Progenitor cell of endocrine pancreas (in vitro differentiated cells): ENCODE measurements around the gene PCCA. TPM values are rescaled to one million over a fixed set of nuclear protein-coding genes. Genes with fewer than 3 reads are reported as not detected.

Source experiments
- DNase-seq: peaks from one replicate; pipeline ENCODE4 v3.0.0; 2021; ENCODE audit warnings: low spot score; ENCODE audit not compliant: unreplicated experiment
- H3K27ac Mint-ChIP-seq: 2 replicates; pipeline ENCODE4 v1.8.0; 2021; ENCODE audit warnings: mild to moderate bottlenecking, moderate library complexity, mixed read lengths
- H3K27me3 Mint-ChIP-seq: 2 replicates; pipeline ENCODE4 v1.8.0; 2021; ENCODE audit warnings: mixed read lengths
- H3K36me3 Mint-ChIP-seq: 2 replicates; pipeline ENCODE4 v1.8.0; 2022; ENCODE audit warnings: mixed read lengths; ENCODE audit not compliant: insufficient read depth
- H3K4me1 Mint-ChIP-seq: 2 replicates; pipeline ENCODE4 v1.8.0; 2021; ENCODE audit warnings: low read depth, mixed read lengths
- H3K4me3 Mint-ChIP-seq: 2 replicates; pipeline ENCODE4 v1.8.0; 2021; ENCODE audit warnings: low read depth, mild to moderate bottlenecking, moderate library complexity, mixed read lengths
- H3K9me3 Mint-ChIP-seq: 2 replicates; pipeline ENCODE4 v1.8.0; 2021; ENCODE audit warnings: low read depth, mixed read lengths
- total RNA-seq: library from RNA; stranded (reverse); gene quantifications from 2 replicates; pipeline ENCODE4 v1.2.1, GENCODE V29; 2021
- TF ChIP-seq, protein P1 (sequence below): fragments of 200-600 bp; sonication (generic); IDR thresholded peaks from one replicate; pipeline ENCODE4 v1.5.0; 2021; ENCODE audit warnings: antibody characterized with exemption, mild to moderate bottlenecking; ENCODE audit not compliant: unreplicated experiment

Gene PCCA
- total RNA-seq, 1 donor from 2014 or later = 48.1 TPM

DNA sequence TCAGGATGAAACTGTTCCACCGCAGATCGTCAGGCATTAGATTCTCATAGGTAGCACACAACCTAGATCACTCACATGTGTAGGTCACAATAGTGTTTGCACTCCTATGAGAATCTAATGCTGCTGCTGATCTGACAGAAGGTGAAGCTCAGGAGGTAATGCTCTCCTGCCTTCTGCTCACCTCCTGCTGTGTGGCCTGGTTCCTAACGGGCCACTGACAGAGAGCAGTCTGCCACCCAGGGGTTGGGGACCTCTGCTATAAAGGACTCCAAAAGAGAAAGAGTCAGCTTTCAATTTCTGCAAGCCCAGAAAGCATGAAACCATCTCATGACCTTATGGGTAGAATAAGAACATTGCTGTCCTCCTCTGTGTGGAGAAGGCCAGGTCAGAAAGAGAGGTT is 43.5 kb upstream of the PCCA start:
- DNase-seq = no peak
- H3K4me3 Mint-ChIP-seq = no peak overlapping the region
- no peaks in the 10 kb centered on the region for H3K4me1 Mint-ChIP-seq
- no peak overlapping the region for H3K27ac Mint-ChIP-seq
- no peaks in the 10 kb centered on the region for H3K36me3 Mint-ChIP-seq
- H3K9me3 Mint-ChIP-seq = no peaks in the 10 kb centered on the region
- no peaks in the 10 kb centered on the region for H3K27me3 Mint-ChIP-seq
- TF ChIP-seq, protein P1, sequence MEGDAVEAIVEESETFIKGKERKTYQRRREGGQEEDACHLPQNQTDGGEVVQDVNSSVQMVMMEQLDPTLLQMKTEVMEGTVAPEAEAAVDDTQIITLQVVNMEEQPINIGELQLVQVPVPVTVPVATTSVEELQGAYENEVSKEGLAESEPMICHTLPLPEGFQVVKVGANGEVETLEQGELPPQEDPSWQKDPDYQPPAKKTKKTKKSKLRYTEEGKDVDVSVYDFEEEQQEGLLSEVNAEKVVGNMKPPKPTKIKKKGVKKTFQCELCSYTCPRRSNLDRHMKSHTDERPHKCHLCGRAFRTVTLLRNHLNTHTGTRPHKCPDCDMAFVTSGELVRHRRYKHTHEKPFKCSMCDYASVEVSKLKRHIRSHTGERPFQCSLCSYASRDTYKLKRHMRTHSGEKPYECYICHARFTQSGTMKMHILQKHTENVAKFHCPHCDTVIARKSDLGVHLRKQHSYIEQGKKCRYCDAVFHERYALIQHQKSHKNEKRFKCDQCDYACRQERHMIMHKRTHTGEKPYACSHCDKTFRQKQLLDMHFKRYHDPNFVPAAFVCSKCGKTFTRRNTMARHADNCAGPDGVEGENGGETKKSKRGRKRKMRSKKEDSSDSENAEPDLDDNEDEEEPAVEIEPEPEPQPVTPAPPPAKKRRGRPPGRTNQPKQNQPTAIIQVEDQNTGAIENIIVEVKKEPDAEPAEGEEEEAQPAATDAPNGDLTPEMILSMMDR = no peak

- no peaks in the 10 kb centered on the region for H3K27me3 Mint-ChIP-seq
- H3K9me3 Mint-ChIP-seq = no peaks in the 10 kb centered on the region
- TF ChIP-seq, protein P1 = no peak
- H3K27ac Mint-ChIP-seq = no peak overlapping the region
- no peaks in the 10 kb centered on the region for H3K4me1 Mint-ChIP-seq
- no peak overlapping the region for H3K4me3 Mint-ChIP-seq
- DNase-seq = no peak
- no peaks in the 10 kb centered on the region for H3K36me3 Mint-ChIP-seq
These were observed 37.8 kb upstream of the PCCA start for GRCh38 chr13:100051070-100051469.

DNA sequence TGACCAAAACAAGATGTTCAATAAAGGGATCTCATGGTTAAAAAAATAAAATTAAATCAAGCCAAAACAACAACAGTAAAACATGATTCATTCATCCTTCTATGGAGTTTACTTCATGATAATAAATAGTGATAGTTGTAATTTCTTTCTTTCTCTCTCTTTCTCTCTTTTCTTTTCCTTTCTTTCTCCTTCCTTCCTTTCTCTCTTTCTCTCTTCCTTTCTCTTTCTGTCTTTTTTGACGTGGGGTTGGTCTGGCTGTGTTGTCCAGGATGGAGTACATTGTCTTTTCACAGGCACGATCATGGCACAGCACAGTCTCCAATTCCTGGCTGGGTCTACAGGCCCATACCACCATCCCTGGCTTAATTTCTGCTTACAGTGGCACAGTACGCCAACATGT is 29.1 kb upstream of the PCCA start:
- Mint-ChIP-seq H3K27ac (no peak overlapping the region), H3K36me3 (peaks cover 2% of the 10 kb centered on the region), H3K4me3 (no peak overlapping the region), H3K27me3 (peaks cover 2% of the 10 kb centered on the region), H3K4me1 (no peaks in the 10 kb centered on the region), H3K9me3 (peaks cover 13% of the 10 kb centered on the region)
- TF ChIP-seq, protein P1 = no peak
- DNase-seq = no peak

DNA sequence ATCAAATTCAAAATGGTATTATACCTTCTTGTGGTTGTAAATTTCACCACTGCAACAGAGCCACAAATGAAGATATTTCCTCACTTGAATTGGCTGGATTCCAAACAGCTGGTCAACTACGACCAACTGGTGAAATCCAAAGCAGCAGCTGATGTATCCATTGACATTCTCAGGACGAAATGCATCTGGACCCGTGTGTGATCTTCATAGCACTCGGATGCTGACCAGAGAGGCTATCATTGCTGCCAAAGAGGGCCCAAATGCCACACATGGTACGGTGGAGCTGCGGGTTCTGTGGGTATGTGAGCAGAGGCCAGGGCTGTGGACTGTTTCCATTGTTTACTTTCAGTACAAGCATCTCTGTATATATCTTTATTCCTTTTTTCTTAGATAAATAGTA is 25.6 kb upstream of the PCCA start:
- peaks cover 2% of the 10 kb centered on the region for H3K36me3 Mint-ChIP-seq
- peaks cover 13% of the 10 kb centered on the region for H3K9me3 Mint-ChIP-seq
- TF ChIP-seq, protein P1 = no peak
- H3K4me3 Mint-ChIP-seq = no peak overlapping the region
- H3K4me1 Mint-ChIP-seq = no peaks in the 10 kb centered on the region
- H3K27ac Mint-ChIP-seq = no peak overlapping the region
- DNase-seq = no peak
- H3K27me3 Mint-ChIP-seq = peaks cover 2% of the 10 kb centered on the region

GRCh38 chr13:100063906-100064305 is 25.0 kb upstream of the PCCA start:
- no peak for DNase-seq
- Mint-ChIP-seq H3K4me3 (no peak overlapping the region), H3K36me3 (no peaks in the 10 kb centered on the region), H3K9me3 (peaks cover 8% of the 10 kb centered on the region), H3K27me3 (no peaks in the 10 kb centered on the region), H3K4me1 (no peaks in the 10 kb centered on the region), H3K27ac (no peak overlapping the region)
- TF ChIP-seq, protein P1 = no peak
